Neutrophil (primary cell): ENCODE data around the gene SLC35C1.

ENCODE experiments used
- H3K27ac ChIP-seq: fragments of 200-600 bp; sonication (generic); 2 replicates; pipeline ENCODE4 v1.5.1; 2016; ENCODE audit warnings: mild to moderate bottlenecking, moderate library complexity
- H3K27me3 ChIP-seq: fragments of 200-600 bp; sonication (generic); 2 replicates; pipeline ENCODE4 v1.6.0; 2016; ENCODE audit warnings: mild to moderate bottlenecking
- H3K36me3 ChIP-seq: fragments of 200-600 bp; sonication (generic); 2 replicates; pipeline ENCODE4 v1.5.1; 2017
- H3K4me1 ChIP-seq, 2 experiments: fragments of 200-600 bp in 1 of 2; sonication (generic) in 1 of 2; 1 replicate in 1 of 2; 2 replicates in 1 of 2; pipeline versions ENCODE4 v1.5.1 to v1.6.1; 2013 to 2016; ENCODE audit warnings: low read depth in 1 of 2, low read length in 1 of 2, mild to moderate bottlenecking in 1 of 2, moderate library complexity in 1 of 2; ENCODE audit not compliant: control insufficient read depth in 1 of 2, insufficient read depth in 1 of 2
- H3K4me3 ChIP-seq, 2 experiments: fragments of 200-600 bp in 1 of 2; sonication (generic) in 1 of 2; 1 replicate in 1 of 2; 2 replicates in 1 of 2; pipeline ENCODE4 v1.5.1; 2013 to 2016; ENCODE audit warnings: low read depth in 1 of 2, low read length in 1 of 2, mild to moderate bottlenecking in 1 of 2, moderate library complexity in 1 of 2
- H3K9me3 ChIP-seq: fragments of 200-600 bp; sonication (generic); 2 replicates; pipeline ENCODE4 v1.5.1; 2016
- TF ChIP-seq, protein P1 (sequence below): fragments of 200-600 bp; sonication (generic); IDR thresholded peaks from 2 replicates; pipeline ENCODE4 v1.5.1; 2016; ENCODE audit warnings: antibody characterized with exemption

SLC35C1 gene

DNA sequence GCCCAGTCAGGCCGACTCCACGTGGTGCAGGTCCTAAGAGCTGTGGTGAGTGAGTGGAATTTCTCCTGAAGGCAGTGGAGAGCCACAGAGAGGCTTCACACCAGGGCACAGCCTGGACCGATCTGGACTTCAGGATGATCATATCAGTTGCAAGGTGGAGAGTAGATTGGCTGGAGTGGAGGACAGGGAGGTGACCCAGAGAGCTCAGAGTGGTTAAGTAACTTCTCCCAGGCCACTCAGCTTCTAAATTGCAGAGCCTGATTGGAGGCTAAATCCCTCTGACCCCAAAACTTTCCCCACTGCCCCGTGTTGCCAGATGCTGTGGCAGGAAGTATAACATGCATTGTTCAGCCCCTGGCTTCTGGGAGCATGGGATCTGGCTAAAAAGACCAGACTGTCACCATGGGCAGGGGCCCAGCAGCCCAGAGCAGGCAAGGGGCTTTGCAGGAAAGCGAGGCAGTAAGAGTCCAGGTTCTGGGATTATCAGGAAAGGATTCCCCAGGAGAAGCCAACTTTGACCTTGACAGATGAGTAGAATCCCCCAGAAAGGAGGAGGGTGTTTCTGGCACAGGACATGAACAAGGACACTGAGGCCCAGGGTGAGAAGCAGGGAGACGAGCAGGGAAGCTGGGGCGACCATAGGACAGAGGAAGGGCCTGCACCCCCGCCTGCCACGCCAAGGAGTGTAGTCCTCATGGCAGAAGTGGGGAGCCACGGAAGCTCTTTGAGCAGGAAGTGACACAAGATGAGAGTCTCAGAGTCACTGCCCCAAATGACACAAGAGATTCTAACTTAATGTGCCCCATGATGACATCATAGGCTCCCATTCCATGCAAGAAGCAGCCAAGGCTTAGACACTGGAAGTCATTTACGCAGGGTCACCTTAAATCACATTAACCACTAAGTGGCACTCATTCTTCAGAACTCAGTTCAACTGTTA is 4.8 kb downstream of the SLC35C1 start:
- H3K27ac ChIP-seq = no peak overlapping the region
- H3K27me3 ChIP-seq = no peaks in the 10 kb centered on the region
- no peaks in the 10 kb centered on the region for H3K9me3 ChIP-seq
- H3K36me3 ChIP-seq = peaks cover 21% of the 10 kb centered on the region
- no peak overlapping the region for H3K4me3 ChIP-seq
- peaks cover 21 to 35% of the 10 kb centered on the region in 2 experiments for H3K4me1 ChIP-seq
- TF ChIP-seq, protein P1, sequence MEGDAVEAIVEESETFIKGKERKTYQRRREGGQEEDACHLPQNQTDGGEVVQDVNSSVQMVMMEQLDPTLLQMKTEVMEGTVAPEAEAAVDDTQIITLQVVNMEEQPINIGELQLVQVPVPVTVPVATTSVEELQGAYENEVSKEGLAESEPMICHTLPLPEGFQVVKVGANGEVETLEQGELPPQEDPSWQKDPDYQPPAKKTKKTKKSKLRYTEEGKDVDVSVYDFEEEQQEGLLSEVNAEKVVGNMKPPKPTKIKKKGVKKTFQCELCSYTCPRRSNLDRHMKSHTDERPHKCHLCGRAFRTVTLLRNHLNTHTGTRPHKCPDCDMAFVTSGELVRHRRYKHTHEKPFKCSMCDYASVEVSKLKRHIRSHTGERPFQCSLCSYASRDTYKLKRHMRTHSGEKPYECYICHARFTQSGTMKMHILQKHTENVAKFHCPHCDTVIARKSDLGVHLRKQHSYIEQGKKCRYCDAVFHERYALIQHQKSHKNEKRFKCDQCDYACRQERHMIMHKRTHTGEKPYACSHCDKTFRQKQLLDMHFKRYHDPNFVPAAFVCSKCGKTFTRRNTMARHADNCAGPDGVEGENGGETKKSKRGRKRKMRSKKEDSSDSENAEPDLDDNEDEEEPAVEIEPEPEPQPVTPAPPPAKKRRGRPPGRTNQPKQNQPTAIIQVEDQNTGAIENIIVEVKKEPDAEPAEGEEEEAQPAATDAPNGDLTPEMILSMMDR = no peak

DNA sequence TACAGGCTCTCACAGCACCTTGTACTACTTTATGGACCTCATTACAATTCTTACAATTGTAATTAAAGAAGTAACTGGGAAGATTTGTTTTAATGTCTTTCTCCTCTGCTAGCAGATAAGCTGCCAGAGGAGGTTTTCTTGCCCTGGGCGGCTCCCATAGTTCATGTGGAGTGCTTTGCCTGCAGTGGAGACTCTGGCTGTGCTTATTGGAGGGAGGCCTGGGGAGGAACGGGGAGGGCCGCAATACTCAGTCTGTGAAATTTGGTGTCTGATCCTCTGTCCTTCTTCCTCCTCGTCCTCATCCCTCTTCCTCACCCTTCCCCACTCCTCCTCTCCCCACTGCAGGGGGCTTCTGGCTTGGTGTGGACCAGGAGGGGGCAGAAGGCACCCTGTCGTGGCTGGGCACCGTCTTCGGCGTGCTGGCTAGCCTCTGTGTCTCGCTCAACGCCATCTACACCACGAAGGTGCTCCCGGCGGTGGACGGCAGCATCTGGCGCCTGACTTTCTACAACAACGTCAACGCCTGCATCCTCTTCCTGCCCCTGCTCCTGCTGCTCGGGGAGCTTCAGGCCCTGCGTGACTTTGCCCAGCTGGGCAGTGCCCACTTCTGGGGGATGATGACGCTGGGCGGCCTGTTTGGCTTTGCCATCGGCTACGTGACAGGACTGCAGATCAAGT is 5.6 kb downstream of the SLC35C1 start:
- Histone ChIP-seq H3K27me3 (no peaks in the 10 kb centered on the region), H3K27ac (no peak overlapping the region), H3K36me3 (peaks cover 21% of the 10 kb centered on the region), H3K4me3 (no peak overlapping the region), H3K4me1 (peaks cover 17 to 30% of the 10 kb centered on the region in 2 experiments), H3K9me3 (no peaks in the 10 kb centered on the region)
- TF ChIP-seq, protein P1 = no peak

DNA sequence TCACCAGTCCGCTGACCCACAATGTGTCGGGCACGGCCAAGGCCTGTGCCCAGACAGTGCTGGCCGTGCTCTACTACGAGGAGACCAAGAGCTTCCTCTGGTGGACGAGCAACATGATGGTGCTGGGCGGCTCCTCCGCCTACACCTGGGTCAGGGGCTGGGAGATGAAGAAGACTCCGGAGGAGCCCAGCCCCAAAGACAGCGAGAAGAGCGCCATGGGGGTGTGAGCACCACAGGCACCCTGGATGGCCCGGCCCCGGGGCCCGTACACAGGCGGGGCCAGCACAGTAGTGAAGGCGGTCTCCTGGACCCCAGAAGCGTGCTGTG is 6.1 kb downstream of the SLC35C1 start:
- Histone ChIP-seq H3K36me3 (peaks cover 21% of the 10 kb centered on the region), H3K4me1 (peaks cover 12 to 25% of the 10 kb centered on the region in 2 experiments), H3K4me3 (no peak overlapping the region), H3K9me3 (no peaks in the 10 kb centered on the region), H3K27ac (no peak overlapping the region), H3K27me3 (no peaks in the 10 kb centered on the region)
- TF ChIP-seq, protein P1 = no peak

DNA sequence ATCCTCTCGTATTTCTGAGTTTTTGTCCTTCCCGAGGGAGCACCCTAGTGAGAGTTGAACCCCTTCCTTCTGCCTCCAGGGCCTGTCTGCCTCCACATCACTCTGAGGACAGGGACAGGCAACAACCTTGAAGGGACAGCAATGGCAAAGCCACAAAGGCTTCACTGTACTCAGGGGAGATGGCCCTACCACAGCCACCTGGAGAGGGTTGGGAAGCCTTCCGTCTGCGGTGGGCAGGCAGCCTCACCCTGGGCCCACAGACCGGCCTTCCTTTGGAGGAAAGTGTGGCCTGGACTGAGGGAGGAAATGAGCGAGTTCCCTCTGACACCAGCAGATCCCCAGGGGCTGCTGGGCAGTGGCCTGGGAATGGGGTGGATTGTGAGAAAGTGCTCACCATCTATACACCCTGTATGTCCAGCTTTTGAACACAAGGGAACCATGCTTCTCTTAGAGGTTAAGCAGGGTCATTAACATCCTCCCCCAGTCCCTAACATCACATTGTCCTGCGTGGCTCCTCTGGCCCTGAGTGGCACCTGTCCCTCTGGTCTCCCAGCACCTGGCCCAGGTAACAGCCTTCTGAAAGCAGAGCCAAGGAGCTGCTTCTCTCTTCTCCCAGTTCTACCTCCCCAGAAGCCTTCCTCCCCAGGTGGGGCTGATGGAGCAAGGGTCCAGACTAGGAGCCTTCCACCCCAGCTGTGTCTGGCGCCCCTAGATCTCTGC is 6.8 kb downstream of the SLC35C1 start:
- Histone ChIP-seq H3K4me1 (peaks cover 9 to 19% of the 10 kb centered on the region in 2 experiments), H3K36me3 (peaks cover 21% of the 10 kb centered on the region), H3K4me3 (no peak overlapping the region), H3K27ac (no peak overlapping the region), H3K9me3 (no peaks in the 10 kb centered on the region), H3K27me3 (no peaks in the 10 kb centered on the region)
- TF ChIP-seq, protein P1 = no peak

DNA sequence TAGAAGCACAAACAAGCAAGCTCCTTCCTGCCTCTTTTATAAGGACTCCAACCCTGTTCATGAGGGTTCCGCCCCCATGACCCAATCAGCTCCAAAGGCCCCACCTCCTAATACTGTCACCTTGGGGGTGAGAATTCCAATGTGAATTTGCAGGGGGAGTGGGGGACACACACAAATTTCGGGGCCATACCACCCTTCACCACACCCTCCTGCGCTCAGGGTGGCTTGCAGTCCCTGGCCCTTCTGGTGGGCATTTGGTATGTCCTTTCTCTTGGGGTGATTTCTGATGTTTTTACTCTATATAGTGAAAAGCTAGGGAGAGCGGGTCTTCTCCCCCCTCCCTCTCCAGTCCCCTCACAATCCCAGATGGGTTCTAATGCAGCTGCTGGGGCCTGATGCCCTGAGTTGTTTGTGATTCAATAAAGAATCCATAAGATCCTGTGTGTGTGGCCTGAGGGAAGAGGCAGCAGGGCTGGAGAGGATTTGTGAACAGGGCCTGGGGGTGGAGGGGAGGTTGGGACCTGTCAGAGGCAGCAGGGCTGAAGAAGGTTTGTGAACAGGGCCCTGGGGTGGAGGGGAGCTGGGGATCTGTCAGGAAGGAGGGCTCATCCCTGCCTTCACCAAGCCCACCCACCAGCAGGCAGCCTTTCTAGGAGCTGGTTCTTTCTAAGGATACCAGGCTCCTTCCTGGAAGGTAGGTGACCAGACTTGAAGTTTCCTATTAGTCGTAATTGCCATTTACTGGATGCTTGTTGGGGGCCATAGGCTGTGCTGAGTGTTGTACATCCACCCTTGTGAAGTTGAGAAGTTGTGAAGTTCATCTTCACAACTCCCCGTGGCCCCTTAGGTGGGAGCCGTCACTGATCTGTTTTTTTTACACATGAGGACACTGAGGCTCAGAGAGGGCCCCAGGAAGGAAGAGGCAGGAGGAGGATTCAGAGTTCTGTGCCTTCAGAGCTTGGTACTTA is 7.9 kb downstream of the SLC35C1 start:
- TF ChIP-seq, protein P1 = no peak
- Histone ChIP-seq H3K27ac (no peak overlapping the region), H3K36me3 (peaks cover 21% of the 10 kb centered on the region), H3K4me1 (peaks cover 6 to 13% of the 10 kb centered on the region in 2 experiments), H3K9me3 (no peaks in the 10 kb centered on the region), H3K27me3 (no peaks in the 10 kb centered on the region), H3K4me3 (no peak overlapping the region)
